ENCODE measurements around the gene GRID2IP.

Gene GRID2IP

GRCh38 chr7:6565655-6566054, 14.4 kb upstream of the GRID2IP start:
- H2AFZ ChIP-seq (ENCODE audit: low read depth, low read length) = no peak overlapping the region

GRCh38 chr7:6563936-6564770, 12.9 kb upstream of the GRID2IP start:
- Histone ChIP-seq H3K36me3 (ENCODE audit: control insufficient read depth in 1 of 2, insufficient read depth in 2 of 2, low read depth in 1 of 2, low read length in 2 of 2) (no peaks in the 10 kb centered on the region), H2BK120ac (ENCODE audit: low read depth, low read length) (no peak overlapping the region), H2BK12ac (ENCODE audit: low read length in 2 of 2) (no peak overlapping the region), H3K9me3 (ENCODE audit: control insufficient read depth, low read length) (no peaks in the 10 kb centered on the region), H3K4me3 (ENCODE audit: insufficient read depth in 1 of 2, low read depth in 1 of 2, low read length in 2 of 2) (no peak overlapping the region), H3K18ac (ENCODE audit: low read depth in 1 of 2, low read length in 2 of 2) (no peak overlapping the region), H3K14ac (ENCODE audit: low read length in 2 of 2) (no peak overlapping the region), H3K27ac (ENCODE audit: low read length, poor library complexity, severe bottlenecking) (no peak overlapping the region), H2AK5ac (ENCODE audit: low read length, severe bottlenecking) (no peak overlapping the region), H3K23ac (ENCODE audit: low read length in 2 of 2) (no peak overlapping the region), H4K8ac (ENCODE audit: low read length) (no peak overlapping the region), H2AFZ (ENCODE audit: low read depth, low read length) (no peak overlapping the region), H3K4me1 (ENCODE audit: control insufficient read depth, insufficient read depth, low read depth, low read length) (no peaks in the 10 kb centered on the region), H2BK5ac (ENCODE audit: low read depth, low read length, poor library complexity, severe bottlenecking) (no peak overlapping the region), H3K9ac (ENCODE audit: low read length) (no peak overlapping the region), H2BK15ac (ENCODE audit: low read depth, poor library complexity, severe bottlenecking) (no peak overlapping the region), H3K27me3 (ENCODE audit: control insufficient read depth in 1 of 2, insufficient read depth in 1 of 2, low read length in 2 of 2) (peaks cover 0 to 9% of the 10 kb centered on the region in 2 experiments), H3K79me1 (replicated peaks; ENCODE audit: low read length, poor library complexity, severe bottlenecking) (no peaks in the 10 kb centered on the region), H4K91ac (ENCODE audit: low read length) (no peak overlapping the region), H3K4ac (ENCODE audit: low read depth in 1 of 2, low read length in 2 of 2) (no peak overlapping the region), H3K4me2 (ENCODE audit: low read length, poor library complexity, severe bottlenecking) (no peak overlapping the region)
- DNase-seq = no peak
- 91% methylated on average over 11 of the region's 12 CpGs for WGBS

More at GRCh38 chr7:6565655-6566054, 14.4 kb upstream of the GRID2IP start:
- H3K9ac ChIP-seq (ENCODE audit: low read length) = no peak overlapping the region
- no peak overlapping the region for H3K4me3 ChIP-seq (ENCODE audit: insufficient read depth in 1 of 2, low read depth in 1 of 2, low read length in 2 of 2)
- no peaks in the 10 kb centered on the region for H3K36me3 ChIP-seq (ENCODE audit: control insufficient read depth in 1 of 2, insufficient read depth in 2 of 2, low read depth in 1 of 2, low read length in 2 of 2)
- H3K23ac ChIP-seq (ENCODE audit: low read length in 2 of 2) = no peak overlapping the region
- no peak overlapping the region for H4K91ac ChIP-seq (ENCODE audit: low read length)
- no peak overlapping the region for H3K4ac ChIP-seq (ENCODE audit: low read depth in 1 of 2, low read length in 2 of 2)
- no peak overlapping the region for H3K4me2 ChIP-seq (ENCODE audit: low read length, poor library complexity, severe bottlenecking)
- H2BK5ac ChIP-seq (ENCODE audit: low read depth, low read length, poor library complexity, severe bottlenecking) = no peak overlapping the region
- H3K9me3 ChIP-seq (ENCODE audit: control insufficient read depth, low read length) = no peaks in the 10 kb centered on the region
- no peak overlapping the region for H2BK12ac ChIP-seq (ENCODE audit: low read length in 2 of 2)
- DNase-seq = no peak
- H3K18ac ChIP-seq (ENCODE audit: low read depth in 1 of 2, low read length in 2 of 2) = no peak overlapping the region
- H2BK120ac ChIP-seq (ENCODE audit: low read depth, low read length) = no peak overlapping the region
- H3K4me1 ChIP-seq (ENCODE audit: control insufficient read depth, insufficient read depth, low read depth, low read length) = no peaks in the 10 kb centered on the region
- H2AK5ac ChIP-seq (ENCODE audit: low read length, severe bottlenecking) = no peak overlapping the region
- no peak overlapping the region for H4K8ac ChIP-seq (ENCODE audit: low read length)
- no peak overlapping the region for H3K14ac ChIP-seq (ENCODE audit: low read length in 2 of 2)
- H3K27me3 ChIP-seq (ENCODE audit: control insufficient read depth in 1 of 2, insufficient read depth in 1 of 2, low read length in 2 of 2) = peaks cover 0 to 5% of the 10 kb centered on the region in 2 experiments
- H3K27ac ChIP-seq (ENCODE audit: low read length, poor library complexity, severe bottlenecking) = no peak overlapping the region
- H3K79me1 ChIP-seq (replicated peaks; ENCODE audit: low read length, poor library complexity, severe bottlenecking) = no peaks in the 10 kb centered on the region
- WGBS = 83% methylated on average over 4 of the region's 4 CpGs
- H2BK15ac ChIP-seq (ENCODE audit: low read depth, poor library complexity, severe bottlenecking) = no peak overlapping the region

- no peak overlapping the region for H3K4ac ChIP-seq (ENCODE audit: low read depth in 1 of 2, low read length in 2 of 2)
- no peaks in the 10 kb centered on the region for H3K9me3 ChIP-seq (ENCODE audit: control insufficient read depth, low read length)
- H2BK120ac ChIP-seq (ENCODE audit: low read depth, low read length) = no peak overlapping the region
- H3K36me3 ChIP-seq (ENCODE audit: control insufficient read depth in 1 of 2, insufficient read depth in 2 of 2, low read depth in 1 of 2, low read length in 2 of 2) = no peaks in the 10 kb centered on the region
- H3K4me1 ChIP-seq (ENCODE audit: control insufficient read depth, insufficient read depth, low read depth, low read length) = no peaks in the 10 kb centered on the region
- no peak overlapping the region for H3K4me3 ChIP-seq (ENCODE audit: insufficient read depth in 1 of 2, low read depth in 1 of 2, low read length in 2 of 2)
- no peak overlapping the region for H3K4me2 ChIP-seq (ENCODE audit: low read length, poor library complexity, severe bottlenecking)
- H2BK12ac ChIP-seq (ENCODE audit: low read length in 2 of 2) = no peak overlapping the region
- H3K23ac ChIP-seq (ENCODE audit: low read length in 2 of 2) = no peak overlapping the region
- no peak overlapping the region for H2BK5ac ChIP-seq (ENCODE audit: low read depth, low read length, poor library complexity, severe bottlenecking)
- no peak overlapping the region for H2AK5ac ChIP-seq (ENCODE audit: low read length, severe bottlenecking)
- H4K8ac ChIP-seq (ENCODE audit: low read length) = no peak overlapping the region
- no peaks in the 10 kb centered on the region for H3K79me1 ChIP-seq (replicated peaks; ENCODE audit: low read length, poor library complexity, severe bottlenecking)
- no peak overlapping the region for H4K91ac ChIP-seq (ENCODE audit: low read length)
- no peak overlapping the region for H3K27ac ChIP-seq (ENCODE audit: low read length, poor library complexity, severe bottlenecking)
- H3K27me3 ChIP-seq (ENCODE audit: control insufficient read depth in 1 of 2, insufficient read depth in 1 of 2, low read length in 2 of 2) = peaks cover 0 to 9% of the 10 kb centered on the region in 2 experiments
- no CpG with 5 or more reads among the region's 1 CpG for WGBS
- no peak for DNase-seq
- no peak overlapping the region for H3K18ac ChIP-seq (ENCODE audit: low read depth in 1 of 2, low read length in 2 of 2)
- H2BK15ac ChIP-seq (ENCODE audit: low read depth, poor library complexity, severe bottlenecking) = no peak overlapping the region
- H2AFZ ChIP-seq (ENCODE audit: low read depth, low read length) = no peak overlapping the region
- no peak overlapping the region for H3K9ac ChIP-seq (ENCODE audit: low read length)
- H3K14ac ChIP-seq (ENCODE audit: low read length in 2 of 2) = no peak overlapping the region
Measured at GRCh38 chr7:6562106-6562505, 10.8 kb upstream of the GRID2IP start.

GRCh38 chr7:6559896-6560295, 8.6 kb upstream of the GRID2IP start:
- Histone ChIP-seq H3K18ac (ENCODE audit: low read depth in 1 of 2, low read length in 2 of 2) (no peak overlapping the region), H2BK5ac (ENCODE audit: low read depth, low read length, poor library complexity, severe bottlenecking) (no peak overlapping the region), H3K23ac (ENCODE audit: low read length in 2 of 2) (no peak overlapping the region), H3K4me3 (ENCODE audit: insufficient read depth in 1 of 2, low read depth in 1 of 2, low read length in 2 of 2) (no peak overlapping the region), H3K4me1 (ENCODE audit: control insufficient read depth, insufficient read depth, low read depth, low read length) (no peaks in the 10 kb centered on the region), H2BK12ac (ENCODE audit: low read length in 2 of 2) (no peak overlapping the region), H2BK120ac (ENCODE audit: low read depth, low read length) (no peak overlapping the region), H3K4ac (ENCODE audit: low read depth in 1 of 2, low read length in 2 of 2) (no peak overlapping the region), H3K36me3 (ENCODE audit: control insufficient read depth in 1 of 2, insufficient read depth in 2 of 2, low read depth in 1 of 2, low read length in 2 of 2) (no peaks in the 10 kb centered on the region), H3K79me1 (replicated peaks; ENCODE audit: low read length, poor library complexity, severe bottlenecking) (no peaks in the 10 kb centered on the region), H4K91ac (ENCODE audit: low read length) (no peak overlapping the region), H3K27me3 (ENCODE audit: control insufficient read depth in 1 of 2, insufficient read depth in 1 of 2, low read length in 2 of 2) (peaks cover 0 to 8% of the 10 kb centered on the region in 2 experiments), H2AK5ac (ENCODE audit: low read length, severe bottlenecking) (no peak overlapping the region), H2BK15ac (ENCODE audit: low read depth, poor library complexity, severe bottlenecking) (no peak overlapping the region), H3K4me2 (ENCODE audit: low read length, poor library complexity, severe bottlenecking) (no peak overlapping the region), H3K27ac (ENCODE audit: low read length, poor library complexity, severe bottlenecking) (no peak overlapping the region), H2AFZ (ENCODE audit: low read depth, low read length) (no peak overlapping the region), H3K9ac (ENCODE audit: low read length) (no peak overlapping the region), H3K9me3 (ENCODE audit: control insufficient read depth, low read length) (no peaks in the 10 kb centered on the region), H3K14ac (ENCODE audit: low read length in 2 of 2) (no peak overlapping the region), H4K8ac (ENCODE audit: low read length) (no peak overlapping the region)
- DNase-seq = no peak
- WGBS = 5% methylated on average over 2 of the region's 3 CpGs

All from mesenchymal stem cell (in vitro differentiated cells and primary cell).